MCF 10A (cell line): ENCODE results near the gene TNFRSF14. TPM values are rescaled to one million over a fixed set of nuclear protein-coding genes. Genes with fewer than 3 reads are reported as not detected.

ENCODE experiments used
- BruUV-seq: library from RNA; stranded (reverse); fragments of 400-500 nt; replicated peaks from 2 replicates; lab custom pipeline; 2021; lab: Mats Ljungman, UMichigan
- CTCF ChIA-PET: fragments of 300-600 bp; sonication (Branson Sonifier 250); formaldehyde crosslinking; extraction: SDS; loops from one replicate; lab custom pipeline; 2021; ENCODE audit warnings: antibody characterized with exemption, inconsistent platforms; lab: Yijun Ruan, JAX
- POLR2A ChIA-PET: fragments of 300-600, 350-650 bp; sonication (Branson Sonifier 250); formaldehyde crosslinking; extraction: SDS; loops from one replicate; lab custom pipeline; 2020; ENCODE audit warnings: antibody characterized with exemption, inconsistent platforms; lab: Yijun Ruan, JAX
- DNase-seq: peaks from one replicate; pipeline ENCODE4 v3.0.0-alpha.2; 2018; ENCODE audit not compliant: unreplicated experiment
- H3K27ac Mint-ChIP-seq: one replicate; pipeline ENCODE4 v1.8.0; 2022; ENCODE audit warnings: mild to moderate bottlenecking, low read depth, mixed read lengths; ENCODE audit not compliant: unreplicated experiment
- H3K27me3 Mint-ChIP-seq: one replicate; pipeline ENCODE4 v1.8.0; 2022; ENCODE audit warnings: mixed read lengths; ENCODE audit not compliant: insufficient read depth, unreplicated experiment
- H3K36me3 Mint-ChIP-seq: one replicate; pipeline ENCODE4 v1.8.0; 2022; ENCODE audit warnings: mild to moderate bottlenecking, moderate library complexity, mixed read lengths; ENCODE audit not compliant: insufficient read depth, unreplicated experiment
- H3K4me1 Mint-ChIP-seq: one replicate; pipeline ENCODE4 v1.8.0; 2022; ENCODE audit warnings: mixed read lengths; ENCODE audit not compliant: insufficient read depth, unreplicated experiment
- H3K4me3 Mint-ChIP-seq: one replicate; pipeline ENCODE4 v1.8.0; 2022; ENCODE audit warnings: mild to moderate bottlenecking, moderate library complexity, mixed read lengths; ENCODE audit not compliant: unreplicated experiment
- H3K9me3 Mint-ChIP-seq: one replicate; pipeline ENCODE4 v1.8.0; 2022; ENCODE audit warnings: mixed read lengths; ENCODE audit not compliant: unreplicated experiment
- intact Hi-C: fragments of 100-400 bp; cut with micrococcal nuclease; formaldehyde crosslinking; loops from 2 replicates; pipeline ENCODE4 v1.14.1; 2022
- total RNA-seq: library from RNA; stranded (reverse); gene quantifications from 2 replicates; pipeline ENCODE4 v1.2.3, GENCODE V29; 2022
- TF ChIP-seq, protein P1 (sequence below): fragments of 200-600 bp; IDR thresholded peaks from one replicate; pipeline ENCODE4 v1.8.0; 2022; ENCODE audit warnings: antibody characterized with exemption, mild to moderate bottlenecking; ENCODE audit not compliant: unreplicated experiment

TNFRSF14 gene
- total RNA-seq, 1 experiment from 2014 or later: 4.6 TPM

DNA sequence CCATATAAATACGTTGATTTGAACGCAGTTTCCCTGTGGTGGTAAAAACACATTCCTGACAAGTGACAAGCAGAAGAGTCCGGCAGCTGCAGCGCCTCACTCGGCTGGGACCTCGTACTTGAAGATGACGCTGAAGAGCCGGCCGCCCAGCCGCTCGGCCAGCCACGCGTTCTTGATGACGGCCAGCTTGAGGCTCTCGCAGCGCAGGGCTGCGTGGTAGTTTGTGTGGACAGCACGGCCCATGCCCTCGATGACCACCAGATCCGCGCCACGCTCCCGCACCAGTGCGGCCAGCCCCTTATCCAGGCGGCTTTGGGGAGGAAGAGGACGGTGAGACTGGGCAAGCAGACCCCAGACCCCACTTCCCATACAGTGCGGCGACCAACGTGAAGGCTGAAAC, 47.4 kb upstream of the TNFRSF14 start:
- CTCF ChIA-PET: no interaction called here
- no peak overlapping the region for H3K27ac Mint-ChIP-seq
- intact Hi-C loops: no loop called here
- TF ChIP-seq, protein P1, sequence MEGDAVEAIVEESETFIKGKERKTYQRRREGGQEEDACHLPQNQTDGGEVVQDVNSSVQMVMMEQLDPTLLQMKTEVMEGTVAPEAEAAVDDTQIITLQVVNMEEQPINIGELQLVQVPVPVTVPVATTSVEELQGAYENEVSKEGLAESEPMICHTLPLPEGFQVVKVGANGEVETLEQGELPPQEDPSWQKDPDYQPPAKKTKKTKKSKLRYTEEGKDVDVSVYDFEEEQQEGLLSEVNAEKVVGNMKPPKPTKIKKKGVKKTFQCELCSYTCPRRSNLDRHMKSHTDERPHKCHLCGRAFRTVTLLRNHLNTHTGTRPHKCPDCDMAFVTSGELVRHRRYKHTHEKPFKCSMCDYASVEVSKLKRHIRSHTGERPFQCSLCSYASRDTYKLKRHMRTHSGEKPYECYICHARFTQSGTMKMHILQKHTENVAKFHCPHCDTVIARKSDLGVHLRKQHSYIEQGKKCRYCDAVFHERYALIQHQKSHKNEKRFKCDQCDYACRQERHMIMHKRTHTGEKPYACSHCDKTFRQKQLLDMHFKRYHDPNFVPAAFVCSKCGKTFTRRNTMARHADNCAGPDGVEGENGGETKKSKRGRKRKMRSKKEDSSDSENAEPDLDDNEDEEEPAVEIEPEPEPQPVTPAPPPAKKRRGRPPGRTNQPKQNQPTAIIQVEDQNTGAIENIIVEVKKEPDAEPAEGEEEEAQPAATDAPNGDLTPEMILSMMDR: no peak
- POLR2A ChIA-PET: interaction anchor here (0.9 to 1.1 kb wide), 2 partner anchors 25 to 26 kb away, joined by 3 to 4 read pairs; no protein-coding TSS in a partner anchor
- BruUV-seq: no TSS peak
- no peaks in the 10 kb centered on the region for H3K9me3 Mint-ChIP-seq
- H3K27me3 Mint-ChIP-seq: no peaks in the 10 kb centered on the region
- no peak overlapping the region for H3K4me3 Mint-ChIP-seq
- no peaks in the 10 kb centered on the region for H3K4me1 Mint-ChIP-seq
- H3K36me3 Mint-ChIP-seq: peaks cover 36% of the 10 kb centered on the region
- no peak for DNase-seq

DNA sequence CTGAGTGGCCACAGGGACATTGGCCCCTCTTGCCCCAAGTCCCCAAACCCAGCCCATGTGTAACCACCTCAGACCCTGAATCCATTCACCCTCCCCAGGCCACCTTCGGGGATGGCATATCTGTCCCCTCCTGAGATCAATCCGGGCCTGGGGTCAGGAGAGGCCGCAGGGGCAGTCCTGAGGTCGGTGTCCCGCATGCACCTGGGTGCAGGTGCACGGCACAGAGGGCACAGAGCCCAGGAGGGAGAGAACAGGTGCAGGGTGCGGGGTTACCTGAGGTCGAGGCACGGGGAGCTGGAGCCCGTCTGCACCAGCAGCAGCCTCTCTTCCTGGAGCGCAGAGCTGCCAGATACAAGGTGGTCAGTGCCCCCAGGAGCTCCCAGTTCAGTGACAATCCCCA, 46.6 kb upstream of the TNFRSF14 start:
- CTCF ChIA-PET: interaction anchor here (0.6 to 1.0 kb wide), 2 partner anchors 35 to 38 kb away, joined by 3 read pairs; no protein-coding TSS in a partner anchor
- H3K36me3 Mint-ChIP-seq: peaks cover 30% of the 10 kb centered on the region
- POLR2A ChIA-PET: interaction anchor here (1.1 to 1.3 kb wide), 2 partner anchors 16 to 25 kb away, joined by 3 to 4 read pairs; no protein-coding TSS in a partner anchor
- no peaks in the 10 kb centered on the region for H3K4me1 Mint-ChIP-seq
- TF ChIP-seq, protein P1: no peak
- no peaks in the 10 kb centered on the region for H3K9me3 Mint-ChIP-seq
- H3K4me3 Mint-ChIP-seq: no peak overlapping the region
- no peak for DNase-seq
- H3K27me3 Mint-ChIP-seq: no peaks in the 10 kb centered on the region
- intact Hi-C loops: no loop called here
- no TSS peak for BruUV-seq
- no peak overlapping the region for H3K27ac Mint-ChIP-seq

DNA sequence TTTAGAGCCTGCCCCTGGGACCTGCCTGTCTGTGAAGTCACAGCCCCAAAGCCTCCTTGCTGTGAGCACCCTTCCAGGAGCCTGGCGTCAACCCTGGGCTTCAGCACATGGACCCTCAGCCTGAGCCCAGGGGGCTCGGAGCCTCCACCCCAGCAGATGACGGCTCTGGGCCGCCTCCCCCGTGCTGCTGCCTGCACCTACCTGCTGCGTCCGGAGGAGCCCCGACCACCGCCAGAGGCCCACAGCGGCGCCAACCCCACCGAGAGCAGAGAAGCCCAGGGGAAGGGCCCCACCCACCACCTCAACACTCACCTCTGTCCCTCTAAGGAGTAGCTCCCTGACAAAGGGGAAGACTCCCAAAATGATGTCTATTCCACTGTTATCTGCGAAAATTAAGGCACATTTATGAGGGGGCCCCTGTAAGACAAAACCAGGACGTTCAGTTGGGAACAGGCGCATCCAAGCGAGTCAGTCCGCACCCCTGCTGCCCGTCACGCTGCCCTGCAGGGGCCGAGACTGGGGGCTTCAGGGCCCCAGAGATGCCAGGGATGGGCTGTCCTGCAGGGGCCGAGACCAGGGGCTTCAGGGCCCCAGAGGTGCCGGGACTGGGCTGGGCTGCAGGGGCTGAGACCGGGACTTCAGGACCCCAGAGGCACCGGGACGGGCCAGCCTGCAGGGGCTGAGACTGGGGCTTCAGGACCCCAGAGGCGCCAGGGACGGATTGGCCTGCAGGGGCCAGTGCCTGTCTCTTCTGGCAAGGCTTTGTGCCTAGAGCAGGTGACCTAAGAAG, 45.6 kb upstream of the TNFRSF14 start:
- Mint-ChIP-seq H3K27me3 (no peaks in the 10 kb centered on the region), H3K4me1 (no peaks in the 10 kb centered on the region), H3K27ac (no peak overlapping the region), H3K36me3 (peaks cover 29% of the 10 kb centered on the region), H3K4me3 (no peak overlapping the region), H3K9me3 (no peaks in the 10 kb centered on the region)
- POLR2A ChIA-PET: interaction anchor here (1.3 kb wide), 1 partner anchor 15 kb away, joined by 4 read pairs; no protein-coding TSS in a partner anchor
- no peak for DNase-seq
- intact Hi-C loops: no loop called here
- no TSS peak for BruUV-seq
- CTCF ChIA-PET: interaction anchor here (0.6 to 1.0 kb wide), 3 partner anchors 34 to 95 kb away, joined by 3 read pairs; no protein-coding TSS in a partner anchor
- TF ChIP-seq, protein P1: no peak

DNA sequence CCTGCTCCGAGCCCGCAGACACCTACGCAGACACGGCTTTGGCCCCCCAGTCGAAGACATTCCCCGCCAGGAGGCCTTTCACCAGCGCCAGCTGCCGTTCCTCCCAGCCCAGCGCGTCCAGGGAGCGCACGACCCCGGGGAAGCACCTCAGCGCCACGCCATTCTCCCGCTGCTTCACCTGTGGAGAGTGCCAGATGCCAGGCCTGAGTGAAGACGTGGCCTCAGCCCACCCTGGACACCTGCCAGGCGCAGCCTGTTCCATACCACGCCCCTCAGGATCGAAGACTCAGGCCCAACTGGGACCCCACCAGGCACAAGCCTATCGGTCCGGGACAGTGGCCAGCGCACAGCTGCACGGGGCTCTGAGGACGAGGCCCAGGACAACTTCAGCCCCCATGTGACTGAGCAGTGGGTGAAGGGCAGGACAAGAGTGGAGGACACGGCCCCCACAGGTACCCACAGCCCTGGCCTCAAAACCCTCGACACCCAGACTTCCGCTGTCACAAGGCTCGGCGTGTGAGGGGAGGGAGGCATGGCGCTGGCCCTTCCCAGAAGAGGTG, 43.2 kb upstream of the TNFRSF14 start:
- H3K4me1 Mint-ChIP-seq: no peaks in the 10 kb centered on the region
- H3K27ac Mint-ChIP-seq: no peak overlapping the region
- H3K4me3 Mint-ChIP-seq: no peak overlapping the region
- TF ChIP-seq, protein P1: no peak
- no peaks in the 10 kb centered on the region for H3K27me3 Mint-ChIP-seq
- DNase-seq: no peak
- intact Hi-C loops: no loop called here
- no peaks in the 10 kb centered on the region for H3K9me3 Mint-ChIP-seq
- ChIA-PET CTCF (interaction anchor here (1.3 kb wide), 1 partner anchor 20 kb away, joined by 4 read pairs; no protein-coding TSS in a partner anchor), POLR2A (interaction anchor here (0.9 kb wide), 1 partner anchor 959 kb away, joined by 3 read pairs; no protein-coding TSS in a partner anchor)
- H3K36me3 Mint-ChIP-seq: peaks cover 29% of the 10 kb centered on the region
- no TSS peak for BruUV-seq
